Measurements from ENCODE around the gene MAD1L1. TPM values are rescaled to one million over a fixed set of nuclear protein-coding genes. Genes with fewer than 3 reads are reported as not detected.

The MAD1L1 gene
- total RNA-seq, 2 donors from 2014 or later, result 59.1 to 61.4 TPM

- Mint-ChIP-seq H3K4me1 (peaks cover 7% of the 10 kb centered on the region), H3K9me3 (no peaks in the 10 kb centered on the region), H3K27me3 (ENCODE audit: insufficient read depth) (no peaks in the 10 kb centered on the region), H3K36me3 (ENCODE audit: low read depth) (peaks cover 8% of the 10 kb centered on the region), H3K4me3 (no peak overlapping the region), H3K27ac (peak overlapping the region; percentile 41)
- H3K36me3 ChIP-seq (ENCODE audit: control insufficient read depth, insufficient read depth, low read length), result no peaks in the 10 kb centered on the region
- no peaks in the 10 kb centered on the region for H3K27me3 ChIP-seq (ENCODE audit: control insufficient read depth, insufficient read depth, low read length, poor library complexity, severe bottlenecking)
- no peak overlapping the region for H3K9ac ChIP-seq (ENCODE audit: extremely low read depth, low read length, poor library complexity, severe bottlenecking)
- H3K9me3 ChIP-seq (ENCODE audit: control insufficient read depth, low read length), result no peaks in the 10 kb centered on the region
- TF ChIP-seq CTCF (conservative IDR thresholded peaks at IDR 0.05), result no peak
- DNase-seq, result no peak
- peaks cover 2% of the 10 kb centered on the region for H3K4me1 ChIP-seq (ENCODE audit: control insufficient read depth, insufficient read depth, low read length)
- no peak overlapping the region for H3K4me3 ChIP-seq (ENCODE audit: low read length)
- 89 to 92% methylated on average over 25 of the region's 25 CpGs for WGBS, 2 experiments (ENCODE audit: insufficient coverage in 1 of 2, insufficient read length in 1 of 2)
- H3K27ac ChIP-seq (ENCODE audit: low read depth, low read length), result no peak overlapping the region
Measured at GRCh38 chr7:2084781-2085505, 147.8 kb downstream of the MAD1L1 start.

DNA sequence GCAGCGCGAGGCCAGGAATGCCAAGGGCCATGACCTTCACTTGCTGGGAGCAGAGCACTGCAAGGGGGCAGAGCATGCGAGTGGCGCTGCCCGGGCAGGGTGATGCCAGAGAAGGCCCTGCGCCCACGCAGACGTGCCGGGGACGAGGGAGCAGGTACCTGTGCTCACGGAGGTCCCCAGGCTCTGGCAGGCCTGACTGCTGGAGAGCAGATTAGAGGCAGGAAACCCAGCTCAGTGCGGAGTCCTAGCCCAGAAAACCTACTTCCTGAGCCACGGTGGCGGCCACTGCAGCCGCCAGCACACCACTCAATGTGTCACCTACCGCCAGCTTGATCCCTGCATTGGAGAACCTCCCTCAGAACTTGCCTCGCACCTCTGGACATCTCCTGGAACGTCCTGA, 148.4 kb downstream of the MAD1L1 start:
- Histone ChIP-seq H3K4me1 (ENCODE audit: control insufficient read depth, insufficient read depth, low read length) (peaks cover 8% of the 10 kb centered on the region), H3K27ac (ENCODE audit: low read depth, low read length) (no peak overlapping the region), H3K9ac (ENCODE audit: extremely low read depth, low read length, poor library complexity, severe bottlenecking) (no peak overlapping the region), H3K9me3 (ENCODE audit: control insufficient read depth, low read length) (no peaks in the 10 kb centered on the region), H3K4me3 (ENCODE audit: low read length) (no peak overlapping the region), H3K36me3 (ENCODE audit: control insufficient read depth, insufficient read depth, low read length) (no peaks in the 10 kb centered on the region), H3K27me3 (ENCODE audit: control insufficient read depth, insufficient read depth, low read length, poor library complexity, severe bottlenecking) (no peaks in the 10 kb centered on the region)
- peaks cover 13% of the 10 kb centered on the region for H3K4me1 Mint-ChIP-seq
- H3K27ac Mint-ChIP-seq, result no peak overlapping the region
- no peaks in the 10 kb centered on the region for H3K27me3 Mint-ChIP-seq (ENCODE audit: insufficient read depth)
- no peak overlapping the region for H3K4me3 Mint-ChIP-seq
- H3K36me3 Mint-ChIP-seq (ENCODE audit: low read depth), result peaks cover 5% of the 10 kb centered on the region
- DNase-seq, result no peak
- no peak for TF ChIP-seq CTCF (conservative IDR thresholded peaks at IDR 0.05)
- no peaks in the 10 kb centered on the region for H3K9me3 Mint-ChIP-seq
- 92 to 95% methylated on average over 11 to 18 of the region's 18 CpGs for WGBS, 2 experiments (ENCODE audit: insufficient coverage in 1 of 2, insufficient read length in 1 of 2)

GRCh38 chr7:2083362-2083761, 149.4 kb downstream of the MAD1L1 start:
- peaks cover 8% of the 10 kb centered on the region for H3K4me1 ChIP-seq (ENCODE audit: control insufficient read depth, insufficient read depth, low read length)
- no peak overlapping the region for H3K4me3 Mint-ChIP-seq
- WGBS, 2 experiments (ENCODE audit: insufficient coverage in 1 of 2, insufficient read length in 1 of 2), result 87 to 96% methylated on average over 10 to 17 of the region's 17 CpGs
- H3K36me3 Mint-ChIP-seq (ENCODE audit: low read depth), result peaks cover 5% of the 10 kb centered on the region
- H3K27me3 Mint-ChIP-seq (ENCODE audit: insufficient read depth), result no peaks in the 10 kb centered on the region
- H3K27ac Mint-ChIP-seq, result peak overlapping the region; percentile 33
- H3K4me1 Mint-ChIP-seq, result peaks cover 16% of the 10 kb centered on the region
- DNase-seq, result no peak
- H3K9me3 ChIP-seq (ENCODE audit: control insufficient read depth, low read length), result no peaks in the 10 kb centered on the region
- H3K4me3 ChIP-seq (ENCODE audit: low read length), result no peak overlapping the region
- no peak for TF ChIP-seq CTCF (conservative IDR thresholded peaks at IDR 0.05)
- H3K9ac ChIP-seq (ENCODE audit: extremely low read depth, low read length, poor library complexity, severe bottlenecking), result no peak overlapping the region
- H3K36me3 ChIP-seq (ENCODE audit: control insufficient read depth, insufficient read depth, low read length), result no peaks in the 10 kb centered on the region
- no peaks in the 10 kb centered on the region for H3K27me3 ChIP-seq (ENCODE audit: control insufficient read depth, insufficient read depth, low read length, poor library complexity, severe bottlenecking)
- no peaks in the 10 kb centered on the region for H3K9me3 Mint-ChIP-seq
- H3K27ac ChIP-seq (ENCODE audit: low read depth, low read length), result no peak overlapping the region

Data from endodermal cell (in vitro differentiated cells).